AG10803 (cell line): ENCODE measurements around the gene ZKSCAN1.
A peak's percentile ranks its signal among the peaks of the same experiment; 100 is the strongest.

Source experiments
- DNase-seq: peaks from one replicate; pipeline ENCODE4 v3.0.0; 2010; ENCODE audit warnings: low read depth
- H3K4me3 ChIP-seq: 2 replicates; pipeline ENCODE4 v1.5.1; 2011; ENCODE audit warnings: mild to moderate bottlenecking, low read length, control low read depth
- TF ChIP-seq, protein P1 (sequence below): conservative IDR thresholded peaks from 2 replicates; pipeline ENCODE4 v1.5.1; 2011; ENCODE audit warnings: mild to moderate bottlenecking, low read length, control low read depth, inconsistent platforms

ZKSCAN1 gene

DNA sequence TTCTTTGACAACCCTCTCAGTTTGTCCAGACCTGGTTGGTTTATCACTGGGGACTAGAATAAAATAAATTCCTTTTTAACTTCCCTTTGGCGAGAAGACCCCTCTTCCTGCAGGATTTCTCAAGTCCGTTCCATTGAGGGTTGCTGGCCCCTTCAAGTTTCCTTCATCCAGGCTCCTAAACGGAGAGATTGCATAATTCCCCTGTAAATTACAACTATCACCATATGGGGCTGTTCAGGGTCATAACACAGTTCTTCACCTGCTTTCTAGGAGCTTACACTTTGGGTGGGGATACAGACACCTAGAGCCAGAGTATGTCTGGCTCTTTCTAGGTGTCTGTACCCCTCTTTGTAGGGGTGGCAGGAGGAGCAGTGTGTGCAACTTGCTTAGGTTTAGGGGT, 70.1 kb downstream of the ZKSCAN1 start:
- TF ChIP-seq, protein P1, sequence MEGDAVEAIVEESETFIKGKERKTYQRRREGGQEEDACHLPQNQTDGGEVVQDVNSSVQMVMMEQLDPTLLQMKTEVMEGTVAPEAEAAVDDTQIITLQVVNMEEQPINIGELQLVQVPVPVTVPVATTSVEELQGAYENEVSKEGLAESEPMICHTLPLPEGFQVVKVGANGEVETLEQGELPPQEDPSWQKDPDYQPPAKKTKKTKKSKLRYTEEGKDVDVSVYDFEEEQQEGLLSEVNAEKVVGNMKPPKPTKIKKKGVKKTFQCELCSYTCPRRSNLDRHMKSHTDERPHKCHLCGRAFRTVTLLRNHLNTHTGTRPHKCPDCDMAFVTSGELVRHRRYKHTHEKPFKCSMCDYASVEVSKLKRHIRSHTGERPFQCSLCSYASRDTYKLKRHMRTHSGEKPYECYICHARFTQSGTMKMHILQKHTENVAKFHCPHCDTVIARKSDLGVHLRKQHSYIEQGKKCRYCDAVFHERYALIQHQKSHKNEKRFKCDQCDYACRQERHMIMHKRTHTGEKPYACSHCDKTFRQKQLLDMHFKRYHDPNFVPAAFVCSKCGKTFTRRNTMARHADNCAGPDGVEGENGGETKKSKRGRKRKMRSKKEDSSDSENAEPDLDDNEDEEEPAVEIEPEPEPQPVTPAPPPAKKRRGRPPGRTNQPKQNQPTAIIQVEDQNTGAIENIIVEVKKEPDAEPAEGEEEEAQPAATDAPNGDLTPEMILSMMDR: no peak
- H3K4me3 ChIP-seq: no peak overlapping the region
- DNase-seq: no peak

GRCh38 chr7:100087055-100087750, 71.8 kb downstream of the ZKSCAN1 start:
- no peak overlapping the region for H3K4me3 ChIP-seq
- TF ChIP-seq, protein P1: no peak
- peak; percentile 99 for DNase-seq

DNA sequence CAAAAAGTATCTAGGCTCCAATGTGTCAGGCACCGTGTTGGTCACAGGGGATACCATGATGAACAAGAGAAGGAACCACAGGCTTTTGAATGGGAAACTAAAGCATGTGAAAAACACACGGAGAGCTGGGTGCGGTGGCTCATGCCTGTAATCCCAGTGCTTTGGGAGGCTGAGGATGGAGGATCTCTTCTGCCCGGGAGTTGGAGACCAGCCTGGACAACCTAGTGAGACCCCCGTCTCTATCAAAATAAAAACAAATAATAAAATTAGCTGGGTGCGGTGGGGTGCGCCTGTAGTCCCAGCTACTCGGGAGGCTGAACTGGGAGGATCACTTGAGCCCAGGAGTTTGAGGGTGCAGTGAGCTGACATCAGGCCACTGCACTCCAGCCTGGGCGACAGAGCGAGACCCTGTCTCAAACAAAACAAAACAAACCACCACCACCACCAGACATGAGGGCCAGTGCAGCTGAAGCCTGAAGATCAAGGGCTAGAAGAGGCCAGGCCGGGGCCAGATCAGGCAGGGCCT, 72.8 kb downstream of the ZKSCAN1 start:
- DNase-seq: no peak
- peak overlapping the region; percentile 93 for H3K4me3 ChIP-seq
- TF ChIP-seq, protein P1: no peak

- peak; percentile 78 for DNase-seq
- H3K4me3 ChIP-seq: peak within 1 kb of the TSS; percentile 93
- TF ChIP-seq, protein P1: no peak
Observed at GRCh38 chr7:100088621-100089457, 73.4 kb downstream of the ZKSCAN1 start, which contains the start of gene COPS6. Gene COPS6 (plus strand): TSS chr7:100088969. CDS start chr7:100088991, 22 bp downstream.

DNA sequence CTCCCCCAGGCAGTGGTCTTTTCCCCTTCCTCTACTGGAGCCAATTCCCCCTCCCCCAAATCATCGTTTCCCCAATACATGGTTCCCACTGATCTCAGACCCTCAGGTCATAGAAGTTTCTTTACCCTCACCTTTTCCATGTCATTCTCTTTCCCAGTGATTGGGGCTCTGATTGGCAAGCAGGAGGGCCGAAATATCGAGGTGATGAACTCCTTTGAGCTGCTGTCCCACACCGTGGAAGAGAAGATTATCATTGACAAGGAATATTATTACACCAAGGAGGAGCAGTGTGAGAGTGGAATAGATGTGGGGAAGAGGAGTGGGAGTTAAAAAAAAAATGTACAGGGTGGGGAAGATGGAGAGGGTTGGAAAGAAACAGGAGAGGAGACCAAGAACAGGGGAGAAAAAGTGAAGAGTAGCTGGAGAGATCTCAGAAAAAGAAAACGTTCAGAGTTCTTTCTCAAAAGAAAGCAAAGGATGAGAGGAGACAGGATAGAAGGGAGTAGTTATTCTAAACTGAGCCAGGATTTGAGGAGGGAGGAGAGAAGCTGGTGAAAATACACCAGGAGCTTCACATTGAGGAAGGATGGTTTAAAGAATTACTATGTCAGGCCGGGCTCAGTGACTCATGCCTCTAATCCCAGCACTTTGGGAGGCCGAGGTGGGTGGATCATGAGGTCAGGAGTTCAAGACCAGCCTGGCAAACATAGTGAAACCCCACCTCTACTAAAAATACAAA, 74.2 kb downstream of the ZKSCAN1 start:
- peak overlapping the region; percentile 93 for H3K4me3 ChIP-seq
- TF ChIP-seq, protein P1: no peak
- DNase-seq: peak; percentile 22

DNA sequence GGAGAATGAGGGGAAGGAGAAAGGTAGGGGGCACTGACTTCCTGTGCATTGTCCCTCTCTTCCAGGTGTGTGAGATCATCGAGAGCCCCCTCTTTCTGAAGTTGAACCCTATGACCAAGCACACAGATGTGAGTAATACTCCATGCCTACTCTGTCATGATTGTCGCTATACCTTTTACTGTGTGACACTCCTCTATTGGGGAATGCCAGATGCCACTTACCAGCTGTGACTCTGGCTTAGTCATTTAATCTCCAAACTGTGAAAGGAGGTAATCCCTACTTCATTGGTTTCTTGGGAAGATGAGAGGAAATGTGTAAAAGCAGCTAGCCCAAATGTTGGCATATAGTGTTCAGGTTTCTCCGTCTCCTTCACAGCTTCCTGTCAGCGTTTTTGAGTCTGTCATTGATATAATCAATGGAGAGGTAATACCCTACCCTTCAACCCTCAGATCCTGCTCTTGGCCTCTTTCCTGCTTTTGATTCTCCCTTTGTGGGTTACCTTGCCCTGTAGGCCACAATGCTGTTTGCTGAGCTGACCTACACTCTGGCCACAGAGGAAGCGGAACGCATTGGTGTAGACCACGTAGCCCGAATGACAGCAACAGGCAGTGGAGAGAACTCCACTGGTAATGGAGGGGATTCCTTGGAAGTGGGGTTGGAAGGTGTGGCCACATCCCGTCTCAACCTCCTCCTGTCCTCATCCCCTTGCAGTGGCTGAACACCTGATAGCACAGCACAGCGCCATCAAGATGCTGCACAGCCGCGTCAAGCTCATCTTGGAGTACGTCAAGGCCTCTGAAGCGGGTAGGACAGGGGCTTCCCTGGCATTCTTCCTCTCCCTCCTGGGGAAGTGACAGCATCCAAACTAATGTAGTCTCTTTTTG, 75.4 kb downstream of the ZKSCAN1 start:
- no peak for DNase-seq
- no peak overlapping the region for H3K4me3 ChIP-seq
- TF ChIP-seq, protein P1: no peak
